ENCODE results near the gene TMEM53.

- TF ChIP-seq, protein P1, sequence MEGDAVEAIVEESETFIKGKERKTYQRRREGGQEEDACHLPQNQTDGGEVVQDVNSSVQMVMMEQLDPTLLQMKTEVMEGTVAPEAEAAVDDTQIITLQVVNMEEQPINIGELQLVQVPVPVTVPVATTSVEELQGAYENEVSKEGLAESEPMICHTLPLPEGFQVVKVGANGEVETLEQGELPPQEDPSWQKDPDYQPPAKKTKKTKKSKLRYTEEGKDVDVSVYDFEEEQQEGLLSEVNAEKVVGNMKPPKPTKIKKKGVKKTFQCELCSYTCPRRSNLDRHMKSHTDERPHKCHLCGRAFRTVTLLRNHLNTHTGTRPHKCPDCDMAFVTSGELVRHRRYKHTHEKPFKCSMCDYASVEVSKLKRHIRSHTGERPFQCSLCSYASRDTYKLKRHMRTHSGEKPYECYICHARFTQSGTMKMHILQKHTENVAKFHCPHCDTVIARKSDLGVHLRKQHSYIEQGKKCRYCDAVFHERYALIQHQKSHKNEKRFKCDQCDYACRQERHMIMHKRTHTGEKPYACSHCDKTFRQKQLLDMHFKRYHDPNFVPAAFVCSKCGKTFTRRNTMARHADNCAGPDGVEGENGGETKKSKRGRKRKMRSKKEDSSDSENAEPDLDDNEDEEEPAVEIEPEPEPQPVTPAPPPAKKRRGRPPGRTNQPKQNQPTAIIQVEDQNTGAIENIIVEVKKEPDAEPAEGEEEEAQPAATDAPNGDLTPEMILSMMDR (conservative IDR thresholded peaks at IDR 0.05), result no peak
- TF ChIP-seq ZFX (IDR thresholded peaks at IDR 0.05), result no peak
Observed at GRCh38 chr1:44617703-44618029, 56.6 kb downstream of the TMEM53 start.

Measured in C4-2B (cell line).